GM12891 (cell line): ENCODE measurements around the gene SSPN. TPM values are rescaled to one million over a fixed set of nuclear protein-coding genes. Genes with fewer than 3 reads are reported as not detected.

ENCODE experiments used
- DNase-seq: peaks from one replicate; pipeline ENCODE4 v3.0.0; 2011; ENCODE audit warnings: low spot score; ENCODE audit not compliant: insufficient read length
- FAIRE-seq: peaks from 2 replicates; lab custom pipeline; 2011; peaks lifted over from hg19 to GRCh38; lab: Jason Lieb, UNC
- PAX5 ChIP-seq: IDR thresholded peaks from 2 replicates; pipeline ENCODE4 v1.6.1; 2011; ENCODE audit warnings: low read length, moderate library complexity, mild to moderate bottlenecking; ENCODE audit not compliant: insufficient read depth, severe bottlenecking
- POLR2A ChIP-seq: IDR thresholded peaks from 2 replicates; pipeline ENCODE4 v1.6.1; 2011; ENCODE audit warnings: low read depth, low read length, control low read depth
- POLR2AphosphoS5 ChIP-seq: IDR thresholded peaks from 2 replicates; pipeline ENCODE4 v1.6.1; 2011; ENCODE audit warnings: low read depth, low read length, control low read depth
- POU2F2 ChIP-seq: IDR thresholded peaks from 2 replicates; pipeline ENCODE4 v1.6.1; 2011; ENCODE audit warnings: low read depth, mild to moderate bottlenecking, control low read depth, low read length, moderate library complexity
- SPI1 ChIP-seq: IDR thresholded peaks from 2 replicates; pipeline ENCODE4 v1.6.1; 2011; ENCODE audit warnings: low read depth, low read length, control low read depth
- TAF1 ChIP-seq: IDR thresholded peaks from 2 replicates; pipeline ENCODE4 v1.6.1; 2011; ENCODE audit warnings: low read depth, low read length, control low read depth
- polyA plus RNA-seq: library from polyadenylated mRNA; unstranded; fragments of >200 nt; gene quantifications from one replicate; pipeline ENCODE4 v1.2.1, GENCODE V29; 2012; ENCODE audit warnings: low read depth, missing spikeins, inconsistent platforms; ENCODE audit not compliant: missing spikeins

Gene SSPN
- polyA plus RNA-seq = 0.39 TPM

GRCh38 chr12:26195250-26195640 is at the start of gene SSPN:
Gene SSPN, plus strand, starts transcription at chr12:26195573. Its CDS starts 100 bp downstream, at chr12:26195673.
- DNase-seq = no peak
- TF ChIP-seq SPI1 (no peak), PAX5 (no peak), POLR2A (no peak), POU2F2 (no peak), POLR2AphosphoS5 (no peak), TAF1 (no peak)
- no peak for FAIRE-seq

- DNase-seq = no peak
- FAIRE-seq = no peak
- TF ChIP-seq PAX5 (no peak), POU2F2 (no peak), POLR2AphosphoS5 (no peak), SPI1 (no peak), POLR2A (no peak), TAF1 (no peak)
These were observed 47.1 kb upstream of the SSPN start for GRCh38 chr12:26148291-26148690.

GRCh38 chr12:26149968-26150500 is 45.3 kb upstream of the SSPN start:
- DNase-seq = no peak
- no peak for TF ChIP-seq POLR2AphosphoS5
- no peak for TF ChIP-seq PAX5
- no peak for TF ChIP-seq SPI1
- TF ChIP-seq POLR2A = no peak
- no peak for TF ChIP-seq POU2F2
- TF ChIP-seq TAF1 = no peak
- FAIRE-seq = no peak

- TF ChIP-seq POLR2AphosphoS5 (no peak), POU2F2 (no peak), POLR2A (no peak), PAX5 (no peak), SPI1 (no peak), TAF1 (no peak)
- no peak for DNase-seq
- FAIRE-seq = no peak
These were observed 44.5 kb upstream of the SSPN start for GRCh38 chr12:26150736-26151450.

GRCh38 chr12:26152507-26153102 is 42.8 kb upstream of the SSPN start:
- DNase-seq = no peak
- FAIRE-seq = no peak
- TF ChIP-seq POLR2A (no peak), TAF1 (no peak), PAX5 (no peak), POU2F2 (no peak)

- TF ChIP-seq SPI1 (no peak), POLR2A (no peak), POU2F2 (no peak), TAF1 (no peak), PAX5 (no peak), POLR2AphosphoS5 (no peak)
- DNase-seq (no peak), FAIRE-seq (no peak)
These were observed 41.8 kb upstream of the SSPN start for GRCh38 chr12:26153421-26154154.

GRCh38 chr12:26156201-26156871 is 39.0 kb upstream of the SSPN start:
- FAIRE-seq (peak; percentile 97), DNase-seq (peak; percentile 13)
- TF ChIP-seq TAF1 (0 out of 2 replicates have a peak, but pooled peaks have one; percentile 17), POLR2A (peak; percentile 33; the same call in 1 of the 2 replicates), PAX5 (no peak), POU2F2 (peak; percentile 98), SPI1 (peak; percentile 99), POLR2AphosphoS5 (0 out of 2 replicates have a peak, but pooled peaks have one; percentile 54)

- DNase-seq = no peak
- no peak for TF ChIP-seq POU2F2
- TF ChIP-seq SPI1 = no peak
- TF ChIP-seq TAF1 = no peak
- no peak for TF ChIP-seq POLR2AphosphoS5
- no peak for TF ChIP-seq PAX5
- no peak for TF ChIP-seq POLR2A
- no peak for FAIRE-seq
These were observed 38.4 kb upstream of the SSPN start for GRCh38 chr12:26157001-26157400.
